Activated CD4-positive, alpha-beta T cell treated with anti-CD3 and anti-CD28 coated beads, Interleukin-2, amount 10 ng/mL, durations not matched to agents 24 days and 14 days (primary cell): ENCODE results near the gene KDM5B. TPM values are rescaled to one million over a fixed set of nuclear protein-coding genes. Genes with fewer than 3 reads are reported as not detected.
"Not testable (repeated sequence)": the region's sequence is repeated elsewhere in the genome, so short reads cannot be mapped to it uniquely, and the experiment has no call there.

Experiments used
- DNase-seq: peaks from one replicate; pipeline ENCODE4 v3.0.0; 2022
- H3K27ac Mint-ChIP-seq: one replicate; pipeline ENCODE4 v1.8.0; 2022; ENCODE audit warnings: mild to moderate bottlenecking, mixed read lengths
- H3K27me3 Mint-ChIP-seq: one replicate; pipeline ENCODE4 v1.8.0; 2022; ENCODE audit warnings: mixed read lengths
- H3K36me3 Mint-ChIP-seq: one replicate; pipeline ENCODE4 v1.8.0; 2022; ENCODE audit warnings: low read depth, mild to moderate bottlenecking, mixed read lengths
- H3K4me1 Mint-ChIP-seq: one replicate; pipeline ENCODE4 v1.8.0; 2021; ENCODE audit warnings: mixed read lengths
- H3K4me3 Mint-ChIP-seq: one replicate; pipeline ENCODE4 v1.8.0; 2022; ENCODE audit warnings: mild to moderate bottlenecking, moderate library complexity, mixed read lengths
- H3K9me3 Mint-ChIP-seq: one replicate; pipeline ENCODE4 v1.8.0; 2021; ENCODE audit warnings: mixed read lengths
- intact Hi-C: fragments of 100-400 bp; cut with micrococcal nuclease; formaldehyde crosslinking; loops from one replicate; pipeline ENCODE4 v1.15.1; 2023
- total RNA-seq: library from RNA; stranded (reverse); gene quantifications from 2 replicates; pipeline ENCODE4 v1.2.3, GENCODE V29; 2022

KDM5B gene
- total RNA-seq, 1 donor from 2014 or later = 92.7 TPM

- H3K27ac Mint-ChIP-seq, H3K27me3 Mint-ChIP-seq, DNase-seq, H3K4me3 Mint-ChIP-seq, H3K9me3 Mint-ChIP-seq, intact Hi-C loops: not testable (repeated sequence)
- H3K36me3 Mint-ChIP-seq = peaks cover 13% of the 10 kb centered on the region
- peaks cover 30% of the 10 kb centered on the region for H3K4me1 Mint-ChIP-seq
Measured at GRCh38 chr1:202794931-202795330, 13.3 kb downstream of the KDM5B start.

- no peak for DNase-seq
- Mint-ChIP-seq H3K9me3 (no peaks in the 10 kb centered on the region), H3K36me3 (peaks cover 16% of the 10 kb centered on the region), H3K4me1 (peaks cover 31% of the 10 kb centered on the region), H3K27ac (no peak overlapping the region), H3K27me3 (no peaks in the 10 kb centered on the region), H3K4me3 (no peak overlapping the region)
- intact Hi-C loops = no loop called here
Measured at GRCh38 chr1:202794051-202794740, 14.0 kb downstream of the KDM5B start.

- peaks cover 2% of the 10 kb centered on the region for H3K9me3 Mint-ChIP-seq
- H3K27ac Mint-ChIP-seq = no peak overlapping the region
- intact Hi-C loops = no loop called here
- H3K4me1 Mint-ChIP-seq = peaks cover 18% of the 10 kb centered on the region
- DNase-seq = no peak
- no peaks in the 10 kb centered on the region for H3K27me3 Mint-ChIP-seq
- H3K36me3 Mint-ChIP-seq = peaks cover 17% of the 10 kb centered on the region
- H3K4me3 Mint-ChIP-seq = no peak overlapping the region
Measured at GRCh38 chr1:202791077-202791747, 17.0 kb downstream of the KDM5B start.

- no peaks in the 10 kb centered on the region for H3K27me3 Mint-ChIP-seq
- peaks cover 16% of the 10 kb centered on the region for H3K4me1 Mint-ChIP-seq
- no peak for DNase-seq
- peaks cover 16% of the 10 kb centered on the region for H3K36me3 Mint-ChIP-seq
- no peak overlapping the region for H3K27ac Mint-ChIP-seq
- H3K9me3 Mint-ChIP-seq = peaks cover 2% of the 10 kb centered on the region
- intact Hi-C loops = no loop called here
- H3K4me3 Mint-ChIP-seq = no peak overlapping the region
Measured at GRCh38 chr1:202788800-202789199, 19.4 kb downstream of the KDM5B start.

GRCh38 chr1:202786804-202787203, 21.4 kb downstream of the KDM5B start:
- intact Hi-C loops = no loop called here
- Mint-ChIP-seq H3K4me3 (no peak overlapping the region), H3K4me1 (peaks cover 15% of the 10 kb centered on the region), H3K27me3 (no peaks in the 10 kb centered on the region), H3K36me3 (peaks cover 14% of the 10 kb centered on the region), H3K27ac (no peak overlapping the region), H3K9me3 (peaks cover 2% of the 10 kb centered on the region)
- DNase-seq = no peak

DNA sequence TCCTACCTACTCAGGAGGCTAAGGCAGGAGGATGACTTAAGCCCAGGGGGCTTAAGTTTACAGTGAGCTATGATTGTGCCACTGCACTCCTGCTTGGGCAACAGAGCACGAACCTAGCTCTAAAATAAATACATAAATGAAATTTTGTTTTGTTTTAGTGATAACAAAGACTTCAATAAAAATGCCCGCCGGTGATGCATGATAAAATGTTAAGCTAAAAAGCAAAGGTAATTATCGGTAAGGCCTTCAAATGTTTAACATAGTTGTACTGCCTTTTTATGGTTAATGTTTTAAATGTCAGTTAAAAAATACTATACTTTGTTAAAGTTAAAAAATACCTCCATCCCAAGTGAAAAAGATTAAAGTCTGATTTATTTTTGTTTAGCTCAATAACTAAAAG, 27.0 kb downstream of the KDM5B start:
- peaks cover 17% of the 10 kb centered on the region for H3K4me1 Mint-ChIP-seq
- no peaks in the 10 kb centered on the region for H3K9me3 Mint-ChIP-seq
- intact Hi-C loops = no loop called here
- no peaks in the 10 kb centered on the region for H3K27me3 Mint-ChIP-seq
- no peak overlapping the region for H3K27ac Mint-ChIP-seq
- peaks cover 6% of the 10 kb centered on the region for H3K36me3 Mint-ChIP-seq
- H3K4me3 Mint-ChIP-seq = no peak overlapping the region
- DNase-seq = no peak

DNA sequence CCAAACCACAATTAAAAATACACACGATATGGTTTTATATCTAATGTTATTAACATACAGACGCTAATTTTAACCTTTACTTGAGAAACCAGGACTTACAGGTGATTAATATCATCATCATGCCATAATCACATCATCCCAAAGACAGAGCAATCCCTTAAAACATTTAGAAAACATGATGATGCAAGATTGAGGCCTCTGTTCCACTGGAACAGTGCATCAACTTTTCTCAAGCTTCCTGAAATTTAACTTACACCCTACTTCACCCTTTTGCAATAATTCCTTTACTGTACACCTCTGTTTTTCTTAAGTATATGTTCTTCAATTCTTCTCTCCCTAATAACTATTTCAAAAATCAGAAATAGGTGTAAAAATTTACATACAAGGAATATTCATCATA, 38.1 kb downstream of the KDM5B start:
- Mint-ChIP-seq H3K36me3 (peaks cover 59% of the 10 kb centered on the region), H3K4me1 (peaks cover 3% of the 10 kb centered on the region), H3K27me3 (no peaks in the 10 kb centered on the region), H3K9me3 (no peaks in the 10 kb centered on the region), H3K27ac (no peak overlapping the region), H3K4me3 (no peak overlapping the region)
- DNase-seq = no peak
- intact Hi-C loops = no loop called here

DNA sequence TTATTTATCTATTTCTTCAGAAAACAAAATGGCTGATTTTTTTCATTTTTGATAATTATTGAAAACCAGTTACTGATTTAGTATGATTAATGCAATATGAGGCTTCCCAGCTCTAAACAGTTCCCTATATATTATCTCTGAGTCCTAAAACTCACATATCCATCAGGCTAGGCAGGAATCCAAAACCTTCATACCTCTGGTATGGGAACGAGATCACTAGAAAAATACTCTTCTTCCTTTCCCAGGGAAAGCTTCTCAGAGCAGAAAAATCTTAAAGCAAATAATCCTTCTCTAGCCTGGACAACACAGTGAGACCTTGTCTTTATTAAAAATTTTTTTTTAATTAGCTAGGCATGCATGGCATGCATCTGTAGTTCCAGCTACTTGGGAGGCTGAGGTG, 42.5 kb downstream of the KDM5B start:
- intact Hi-C loops = no loop called here
- no peak overlapping the region for H3K4me3 Mint-ChIP-seq
- no peak for DNase-seq
- H3K27ac Mint-ChIP-seq = no peak overlapping the region
- H3K36me3 Mint-ChIP-seq = peaks cover 64% of the 10 kb centered on the region
- peaks cover 10% of the 10 kb centered on the region for H3K4me1 Mint-ChIP-seq
- H3K9me3 Mint-ChIP-seq = no peaks in the 10 kb centered on the region
- H3K27me3 Mint-ChIP-seq = no peaks in the 10 kb centered on the region

GRCh38 chr1:202762019-202762418, 46.2 kb downstream of the KDM5B start:
- H3K27me3 Mint-ChIP-seq = no peaks in the 10 kb centered on the region
- H3K4me3 Mint-ChIP-seq = no peak overlapping the region
- H3K36me3 Mint-ChIP-seq = peaks cover 70% of the 10 kb centered on the region
- H3K27ac Mint-ChIP-seq = peak overlapping the region; percentile 51
- peaks cover 10% of the 10 kb centered on the region for H3K4me1 Mint-ChIP-seq
- intact Hi-C loops = no loop called here
- DNase-seq = no peak
- H3K9me3 Mint-ChIP-seq = no peaks in the 10 kb centered on the region

DNA sequence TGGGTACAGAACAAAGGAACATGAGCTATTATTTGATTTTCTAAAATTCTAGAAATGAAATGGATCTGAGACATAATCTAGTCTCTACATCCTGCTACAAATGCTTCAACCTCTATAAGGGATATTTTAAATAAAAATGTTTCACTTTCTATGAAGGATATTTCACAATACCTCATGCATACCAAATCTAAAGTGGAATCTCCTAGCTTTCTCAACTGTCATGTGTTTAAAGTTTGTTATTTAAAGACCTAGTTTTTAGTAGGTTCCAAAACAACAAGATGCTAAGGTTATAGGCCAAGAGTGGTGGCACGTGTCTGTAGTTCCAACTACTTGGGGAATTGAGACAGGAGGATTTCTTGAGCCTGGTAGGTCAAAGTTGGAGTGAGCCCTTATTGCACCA, 47.6 kb downstream of the KDM5B start:
- H3K36me3 Mint-ChIP-seq = peaks cover 69% of the 10 kb centered on the region

GRCh38 chr1:202756391-202756790, 51.8 kb downstream of the KDM5B start:
- intact Hi-C loops = loop anchor here (5.0 to 10.0 kb wide), 2 partner anchors 51 to 248 kb away; partner anchors contain the start of genes KDM5B and TMEM183A
- DNase-seq = no peak
- H3K9me3 Mint-ChIP-seq = no peaks in the 10 kb centered on the region
- no peak overlapping the region for H3K27ac Mint-ChIP-seq
- H3K4me3 Mint-ChIP-seq = no peak overlapping the region
- H3K36me3 Mint-ChIP-seq = peaks cover 69% of the 10 kb centered on the region
- no peaks in the 10 kb centered on the region for H3K4me1 Mint-ChIP-seq
- no peaks in the 10 kb centered on the region for H3K27me3 Mint-ChIP-seq

More for the DNA sequence above, 47.6 kb downstream of the KDM5B start:
- H3K27ac Mint-ChIP-seq = peak overlapping the region; percentile 26
- intact Hi-C loops = no loop called here
- H3K9me3 Mint-ChIP-seq = no peaks in the 10 kb centered on the region
- H3K4me1 Mint-ChIP-seq = peaks cover 9% of the 10 kb centered on the region
- no peak for DNase-seq
- H3K27me3 Mint-ChIP-seq = no peaks in the 10 kb centered on the region
- no peak overlapping the region for H3K4me3 Mint-ChIP-seq

GRCh38 chr1:202754293-202754692, 53.9 kb downstream of the KDM5B start:
- no peak overlapping the region for H3K27ac Mint-ChIP-seq
- intact Hi-C loops = loop anchor here (10.0 kb wide), 1 partner anchor 251 kb away; the partner anchor contains the start of gene TMEM183A
- H3K4me3 Mint-ChIP-seq = no peak overlapping the region
- peaks cover 67% of the 10 kb centered on the region for H3K36me3 Mint-ChIP-seq
- DNase-seq = no peak
- no peaks in the 10 kb centered on the region for H3K9me3 Mint-ChIP-seq
- no peaks in the 10 kb centered on the region for H3K4me1 Mint-ChIP-seq
- no peaks in the 10 kb centered on the region for H3K27me3 Mint-ChIP-seq

DNA sequence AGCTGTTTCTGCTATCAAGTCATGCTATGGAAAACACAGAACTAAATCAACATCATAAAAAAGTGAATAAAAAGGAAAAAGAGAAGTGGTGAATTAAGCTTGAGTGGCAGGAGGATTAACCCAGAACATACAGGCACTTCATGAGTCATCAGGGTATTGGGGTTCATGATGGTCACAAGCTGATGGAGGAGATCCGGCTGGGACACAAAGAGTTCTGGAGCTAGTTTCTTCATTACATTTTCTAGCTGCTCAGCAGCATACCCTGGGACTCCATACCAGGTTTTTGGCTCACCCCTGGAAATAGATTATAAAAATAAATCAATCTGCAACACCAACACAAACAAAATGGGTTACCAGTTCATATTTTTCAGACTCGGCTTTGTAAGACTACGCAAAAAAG, 55.4 kb downstream of the KDM5B start:
- intact Hi-C loops = loop anchor here (10.0 kb wide), 1 partner anchor 252 kb away; the partner anchor contains the start of gene TMEM183A
- Mint-ChIP-seq H3K36me3 (peaks cover 70% of the 10 kb centered on the region), H3K9me3 (no peaks in the 10 kb centered on the region), H3K27me3 (no peaks in the 10 kb centered on the region), H3K4me1 (no peaks in the 10 kb centered on the region), H3K4me3 (no peak overlapping the region), H3K27ac (no peak overlapping the region)
- DNase-seq = no peak

GRCh38 chr1:202750761-202751160, 57.5 kb downstream of the KDM5B start:
- Mint-ChIP-seq H3K36me3 (peaks cover 65% of the 10 kb centered on the region), H3K9me3 (no peaks in the 10 kb centered on the region)
- no peak for DNase-seq

More at GRCh38 chr1:202750761-202751160, 57.5 kb downstream of the KDM5B start:
- no peak overlapping the region for H3K4me3 Mint-ChIP-seq
- H3K27ac Mint-ChIP-seq = no peak overlapping the region
- no peaks in the 10 kb centered on the region for H3K4me1 Mint-ChIP-seq
- intact Hi-C loops = loop anchor here (2.0 to 10.0 kb wide), 2 partner anchors 102 to 254 kb away; partner anchors contain the start of gene TMEM183A
- no peaks in the 10 kb centered on the region for H3K27me3 Mint-ChIP-seq
